Measurements from ENCODE around the gene DAZAP1. TPM values are rescaled to one million over a fixed set of nuclear protein-coding genes. Genes with fewer than 3 reads are reported as not detected.

DAZAP1 gene
- total RNA-seq, 2 donors from 2014 or later: 154 to 179 TPM

DNA sequence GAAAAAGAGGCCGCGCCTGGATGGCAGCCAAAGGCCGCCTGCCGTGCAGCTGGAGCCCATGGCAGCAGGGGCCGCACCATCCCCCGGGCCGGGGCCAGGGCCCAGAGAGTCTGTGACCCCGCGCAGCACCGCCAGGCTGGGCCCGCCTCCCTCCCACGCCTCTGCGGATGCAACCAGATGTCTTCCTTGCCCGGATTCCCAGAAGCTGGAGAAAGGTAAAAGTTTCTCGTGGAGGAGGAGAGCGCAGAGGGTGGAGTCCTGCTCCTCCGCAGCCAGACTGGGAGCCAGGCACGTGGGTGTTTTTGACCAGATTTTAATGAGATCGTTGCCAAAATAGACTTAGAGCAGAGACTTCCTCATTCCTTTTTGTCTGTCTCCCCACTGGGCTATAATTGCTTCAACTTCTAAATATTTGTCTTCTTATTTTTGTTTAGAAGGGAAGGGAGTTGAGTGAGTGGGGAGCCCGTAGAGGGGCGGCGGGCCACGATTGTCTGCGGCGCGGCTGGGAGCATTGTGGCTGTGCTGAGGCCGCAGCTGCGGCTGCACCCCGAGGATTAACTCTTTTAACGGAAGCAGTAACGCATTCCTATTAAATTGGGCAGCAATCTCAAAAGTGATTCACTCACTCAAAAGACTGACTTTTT lies 46.4 kb upstream of the DAZAP1 start:
- H3K4me1 Mint-ChIP-seq: peaks cover 33% of the 10 kb centered on the region
- WGBS, 2 experiments (ENCODE audit: insufficient coverage in 1 of 2, insufficient read length in 1 of 2): 83 to 84% methylated on average over 14 to 31 of the region's 31 CpGs
- peaks cover 7% of the 10 kb centered on the region for H3K4me1 ChIP-seq (ENCODE audit: control insufficient read depth, insufficient read depth, low read length)
- no peaks in the 10 kb centered on the region for H3K27me3 ChIP-seq (ENCODE audit: control insufficient read depth, insufficient read depth, low read length, poor library complexity, severe bottlenecking)
- H3K4me3 ChIP-seq (ENCODE audit: low read length): no peak overlapping the region
- H3K9ac ChIP-seq (ENCODE audit: extremely low read depth, low read length, poor library complexity, severe bottlenecking): no peak overlapping the region
- H3K9me3 ChIP-seq (ENCODE audit: control insufficient read depth, low read length): no peaks in the 10 kb centered on the region
- H3K9me3 Mint-ChIP-seq: no peaks in the 10 kb centered on the region
- H3K27me3 Mint-ChIP-seq (ENCODE audit: insufficient read depth): no peaks in the 10 kb centered on the region
- no peak overlapping the region for H3K27ac Mint-ChIP-seq
- peaks cover 82% of the 10 kb centered on the region for H3K36me3 Mint-ChIP-seq (ENCODE audit: low read depth)
- TF ChIP-seq, protein P1, sequence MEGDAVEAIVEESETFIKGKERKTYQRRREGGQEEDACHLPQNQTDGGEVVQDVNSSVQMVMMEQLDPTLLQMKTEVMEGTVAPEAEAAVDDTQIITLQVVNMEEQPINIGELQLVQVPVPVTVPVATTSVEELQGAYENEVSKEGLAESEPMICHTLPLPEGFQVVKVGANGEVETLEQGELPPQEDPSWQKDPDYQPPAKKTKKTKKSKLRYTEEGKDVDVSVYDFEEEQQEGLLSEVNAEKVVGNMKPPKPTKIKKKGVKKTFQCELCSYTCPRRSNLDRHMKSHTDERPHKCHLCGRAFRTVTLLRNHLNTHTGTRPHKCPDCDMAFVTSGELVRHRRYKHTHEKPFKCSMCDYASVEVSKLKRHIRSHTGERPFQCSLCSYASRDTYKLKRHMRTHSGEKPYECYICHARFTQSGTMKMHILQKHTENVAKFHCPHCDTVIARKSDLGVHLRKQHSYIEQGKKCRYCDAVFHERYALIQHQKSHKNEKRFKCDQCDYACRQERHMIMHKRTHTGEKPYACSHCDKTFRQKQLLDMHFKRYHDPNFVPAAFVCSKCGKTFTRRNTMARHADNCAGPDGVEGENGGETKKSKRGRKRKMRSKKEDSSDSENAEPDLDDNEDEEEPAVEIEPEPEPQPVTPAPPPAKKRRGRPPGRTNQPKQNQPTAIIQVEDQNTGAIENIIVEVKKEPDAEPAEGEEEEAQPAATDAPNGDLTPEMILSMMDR (conservative IDR thresholded peaks at IDR 0.05): no peak
- no peak overlapping the region for H3K4me3 Mint-ChIP-seq
- H3K27ac ChIP-seq (ENCODE audit: low read depth, low read length): peak overlapping the region; percentile 78
- peak; percentile 55 for DNase-seq
- peaks cover 87% of the 10 kb centered on the region for H3K36me3 ChIP-seq (ENCODE audit: control insufficient read depth, insufficient read depth, low read length)

DNA sequence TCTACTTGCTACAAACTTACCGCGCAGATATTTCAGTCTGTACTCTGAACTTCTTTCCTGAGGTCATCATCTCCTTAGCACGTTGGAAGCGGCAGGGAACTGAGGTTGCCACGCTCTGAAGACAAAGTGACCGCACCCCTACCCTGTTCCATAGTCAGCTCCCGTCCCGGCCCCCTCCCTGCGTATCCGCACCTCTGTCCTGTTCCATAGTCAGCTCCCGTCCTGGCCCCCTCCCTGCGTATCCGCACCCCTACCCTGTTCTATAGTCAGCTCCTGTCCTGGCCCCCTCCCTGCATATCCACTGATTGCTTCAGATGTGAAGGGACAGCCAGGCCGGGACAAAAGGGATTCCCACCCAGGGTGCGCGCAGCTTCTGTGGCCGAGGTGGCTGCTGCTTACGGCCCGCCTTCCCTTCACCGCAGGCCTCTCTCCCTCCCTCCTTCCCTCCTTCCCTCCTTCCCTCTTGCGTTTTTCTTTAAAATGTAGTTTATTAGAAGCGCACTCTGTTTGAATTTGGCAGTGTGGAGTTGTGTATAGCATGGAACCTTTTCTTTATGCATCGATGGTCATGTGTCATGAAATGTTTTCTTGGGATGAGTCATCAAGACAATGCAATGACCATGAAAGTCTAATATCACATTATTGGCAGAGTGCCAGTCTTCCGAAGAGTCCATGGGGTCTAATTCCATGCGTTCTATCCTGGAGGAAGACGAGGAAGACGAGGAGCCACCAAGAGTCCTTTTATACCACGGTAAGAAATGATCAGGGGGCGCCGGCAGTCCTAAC lies 45.6 kb upstream of the DAZAP1 start:
- 93 to 94% methylated on average over 20 to 30 of the region's 30 CpGs for WGBS, 2 experiments (ENCODE audit: insufficient coverage in 1 of 2, insufficient read length in 1 of 2)
- H3K27ac Mint-ChIP-seq: no peak overlapping the region
- H3K4me1 Mint-ChIP-seq: peaks cover 27% of the 10 kb centered on the region
- peaks cover 91% of the 10 kb centered on the region for H3K36me3 ChIP-seq (ENCODE audit: control insufficient read depth, insufficient read depth, low read length)
- no peaks in the 10 kb centered on the region for H3K4me1 ChIP-seq (ENCODE audit: control insufficient read depth, insufficient read depth, low read length)
- H3K27me3 ChIP-seq (ENCODE audit: control insufficient read depth, insufficient read depth, low read length, poor library complexity, severe bottlenecking): no peaks in the 10 kb centered on the region
- H3K4me3 Mint-ChIP-seq: no peak overlapping the region
- no peaks in the 10 kb centered on the region for H3K9me3 Mint-ChIP-seq
- H3K9ac ChIP-seq (ENCODE audit: extremely low read depth, low read length, poor library complexity, severe bottlenecking): no peak overlapping the region
- TF ChIP-seq, protein P1 (conservative IDR thresholded peaks at IDR 0.05): no peak
- no peaks in the 10 kb centered on the region for H3K9me3 ChIP-seq (ENCODE audit: control insufficient read depth, low read length)
- no peak for DNase-seq
- no peak overlapping the region for H3K4me3 ChIP-seq (ENCODE audit: low read length)
- no peaks in the 10 kb centered on the region for H3K27me3 Mint-ChIP-seq (ENCODE audit: insufficient read depth)
- H3K27ac ChIP-seq (ENCODE audit: low read depth, low read length): peak overlapping the region; percentile 78
- peaks cover 78% of the 10 kb centered on the region for H3K36me3 Mint-ChIP-seq (ENCODE audit: low read depth)

DNA sequence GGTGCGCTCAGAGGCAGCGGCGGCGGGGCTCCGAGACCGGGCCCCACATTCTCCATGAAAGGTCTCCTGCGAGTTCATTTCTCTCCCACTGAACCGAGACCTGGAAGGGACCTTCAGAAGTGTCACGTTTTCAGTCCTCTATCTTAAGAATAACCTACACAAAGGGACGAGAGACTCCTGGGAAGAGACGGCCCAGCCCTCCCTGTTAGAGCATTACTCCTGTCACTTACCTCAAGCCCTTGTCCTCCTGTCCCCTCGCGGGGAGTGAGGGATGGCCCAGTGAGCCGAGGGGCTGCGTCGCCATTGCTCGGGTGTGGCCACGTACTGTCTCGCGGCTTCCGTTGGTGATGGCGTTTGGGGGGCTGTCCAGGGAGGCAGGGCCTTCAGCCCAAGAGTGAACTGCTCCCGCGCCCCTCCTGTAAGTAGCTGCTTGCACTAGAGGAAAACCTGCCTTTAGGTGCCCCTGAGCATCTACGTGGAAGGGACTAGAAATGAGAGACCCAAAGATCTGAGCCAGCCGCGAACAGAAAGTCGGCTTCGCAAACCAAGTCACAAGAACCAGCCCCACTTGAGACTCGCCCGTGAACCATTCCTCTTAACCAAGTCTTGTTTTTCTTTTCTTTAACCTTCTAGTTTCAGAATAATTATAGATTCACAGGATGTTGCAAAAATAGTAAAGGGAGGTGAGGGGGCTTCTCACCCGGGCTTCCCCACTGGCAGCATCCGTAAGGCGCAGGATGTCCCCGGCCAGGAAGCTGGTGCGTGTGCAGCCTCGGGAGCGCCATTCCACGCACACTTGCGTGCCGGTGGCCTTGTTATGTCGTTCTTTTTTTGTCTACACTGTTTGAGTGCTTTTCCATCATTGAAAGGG lies 44.8 kb upstream of the DAZAP1 start:
- H3K27ac Mint-ChIP-seq: no peak overlapping the region
- TF ChIP-seq, protein P1 (conservative IDR thresholded peaks at IDR 0.05): no peak
- no peak overlapping the region for H3K4me3 Mint-ChIP-seq
- Histone ChIP-seq H3K9ac (ENCODE audit: extremely low read depth, low read length, poor library complexity, severe bottlenecking) (no peak overlapping the region), H3K36me3 (ENCODE audit: control insufficient read depth, insufficient read depth, low read length) (peaks cover 92% of the 10 kb centered on the region), H3K27ac (ENCODE audit: low read depth, low read length) (peak overlapping the region; percentile 78), H3K9me3 (ENCODE audit: control insufficient read depth, low read length) (no peaks in the 10 kb centered on the region), H3K27me3 (ENCODE audit: control insufficient read depth, insufficient read depth, low read length, poor library complexity, severe bottlenecking) (no peaks in the 10 kb centered on the region), H3K4me3 (ENCODE audit: low read length) (no peak overlapping the region), H3K4me1 (ENCODE audit: control insufficient read depth, insufficient read depth, low read length) (no peaks in the 10 kb centered on the region)
- WGBS, 2 experiments (ENCODE audit: insufficient coverage in 1 of 2, insufficient read length in 1 of 2): 93 to 94% methylated on average over 34 to 42 of the region's 42 CpGs
- no peaks in the 10 kb centered on the region for H3K27me3 Mint-ChIP-seq (ENCODE audit: insufficient read depth)
- peaks cover 18% of the 10 kb centered on the region for H3K4me1 Mint-ChIP-seq
- DNase-seq: no peak
- no peaks in the 10 kb centered on the region for H3K9me3 Mint-ChIP-seq
- peaks cover 74% of the 10 kb centered on the region for H3K36me3 Mint-ChIP-seq (ENCODE audit: low read depth)

Data from endodermal cell (in vitro differentiated cells).